OCI-LY7 (cell line): ENCODE measurements around the gene VEGFB. TPM values are rescaled to one million over a fixed set of nuclear protein-coding genes. Genes with fewer than 3 reads are reported as not detected.

ENCODE experiments used
- BruUV-seq: library from RNA; stranded (reverse); fragments of 400-500 nt; replicated peaks from 2 replicates; lab custom pipeline; 2021; lab: Mats Ljungman, UMichigan
- CTCF ChIA-PET: fragments of 300-600 bp; sonication (Branson Sonifier 250); formaldehyde crosslinking; loops from one replicate; lab custom pipeline; 2022; ENCODE audit warnings: antibody characterized with exemption; ENCODE audit not compliant: unreplicated experiment; lab: Charles Lee
- POLR2A ChIA-PET: fragments of 300-600 bp; sonication (Branson Sonifier 250); formaldehyde crosslinking; loops from one replicate; lab custom pipeline; 2022; ENCODE audit warnings: antibody characterized with exemption; lab: Charles Lee
- DNase-seq: peaks from one replicate; pipeline ENCODE4 v3.0.0-alpha.2; 2015; ENCODE audit warnings: low spot score
- H2AFZ ChIP-seq: fragments of 200-600 bp; sonication (generic), shearing (Covaris generic); 2 replicates; pipeline ENCODE4 v1.6.1; 2014; ENCODE audit warnings: mild to moderate bottlenecking, antibody characterized with exemption, low read length, moderate library complexity
- H3K27ac ChIP-seq: fragments of 200-600 bp; sonication (generic); 2 replicates; pipeline ENCODE4 v1.5.1; 2014; ENCODE audit warnings: mixed run types, low read depth, mild to moderate bottlenecking, moderate library complexity, low read length, inconsistent platforms; ENCODE audit not compliant: poor library complexity, severe bottlenecking
- H3K36me3 ChIP-seq: fragments of 200-600 bp; sonication (generic); 2 replicates; pipeline ENCODE4 v1.6.1; 2014; ENCODE audit warnings: mild to moderate bottlenecking, antibody characterized with exemption, low read length, moderate library complexity, mixed read lengths; ENCODE audit not compliant: insufficient read depth
- H3K4me1 ChIP-seq: fragments of 200-600 bp; sonication (generic); 2 replicates; pipeline ENCODE4 v1.5.1; 2014; ENCODE audit warnings: mild to moderate bottlenecking, low read length; ENCODE audit not compliant: insufficient read depth, poor library complexity, severe bottlenecking
- H3K4me2 ChIP-seq: fragments of 200-600 bp; sonication (generic); 2 replicates; pipeline ENCODE4 v1.6.1; 2014; ENCODE audit warnings: mild to moderate bottlenecking, low read length
- H3K4me3 ChIP-seq: fragments of 200-600 bp; sonication (generic); 2 replicates; pipeline ENCODE4 v1.5.1; 2014; ENCODE audit warnings: mild to moderate bottlenecking, low read depth, low read length; ENCODE audit not compliant: poor library complexity, severe bottlenecking
- H3K79me2 ChIP-seq: fragments of 200-600 bp; sonication (generic); 2 replicates; pipeline ENCODE4 v1.6.1; 2016; ENCODE audit warnings: low read depth, mild to moderate bottlenecking, low read length, moderate library complexity, mixed read lengths; ENCODE audit not compliant: insufficient read depth
- H3K9me2 ChIP-seq: fragments of 200-600 bp; sonication (generic); 2 replicates; pipeline ENCODE4 v1.6.1; 2016; ENCODE audit warnings: mild to moderate bottlenecking, low read length, mixed read lengths; ENCODE audit not compliant: insufficient read depth
- H3K9me3 ChIP-seq: fragments of 200-600 bp; sonication (generic); 2 replicates; pipeline ENCODE4 v1.6.1; 2014; ENCODE audit warnings: mild to moderate bottlenecking, mixed run types, low read length, mixed read lengths
- H4K20me1 ChIP-seq: fragments of 200-600 bp; sonication (generic); 2 replicates; pipeline ENCODE4 v1.6.1; 2014; ENCODE audit warnings: mild to moderate bottlenecking, antibody characterized with exemption, low read length, moderate library complexity, mixed read lengths; ENCODE audit not compliant: insufficient read depth
- EZH2phosphoT487 ChIP-seq: fragments of 200-600 bp; sonication (generic); IDR thresholded peaks from 2 replicates; pipeline ENCODE4 v1.6.1; 2018; ENCODE audit warnings: low read depth, borderline replicate concordance, mild to moderate bottlenecking, mixed run types, antibody characterized with exemption, low read length, moderate library complexity, mixed read lengths
- intact Hi-C: fragments of 100-400 bp; cut with micrococcal nuclease; formaldehyde crosslinking; loops from one replicate; pipeline ENCODE4 v1.10.0; 2022; ENCODE audit not compliant: unreplicated experiment
- total RNA-seq, 2 experiments: library from RNA; depleted of rRNA in 1 of 2; stranded (reverse); fragments of >200 nt in 1 of 2; shearing (Covaris generic) in 1 of 2; gene quantifications; 2 replicates each; pipeline ENCODE4 v1.2.3, GENCODE V29; 2014 to 2022
- TF ChIP-seq, protein P1 (sequence below): fragments of 200-600 bp; sonication (generic); conservative IDR thresholded peaks from 2 replicates; pipeline ENCODE4 v1.5.1; 2014; ENCODE audit warnings: mild to moderate bottlenecking, antibody characterized with exemption, low read length, moderate library complexity, mixed read lengths

The VEGFB gene
- total RNA-seq, 2 experiments from 2014 or later, result 35.3 to 59.6 TPM

DNA sequence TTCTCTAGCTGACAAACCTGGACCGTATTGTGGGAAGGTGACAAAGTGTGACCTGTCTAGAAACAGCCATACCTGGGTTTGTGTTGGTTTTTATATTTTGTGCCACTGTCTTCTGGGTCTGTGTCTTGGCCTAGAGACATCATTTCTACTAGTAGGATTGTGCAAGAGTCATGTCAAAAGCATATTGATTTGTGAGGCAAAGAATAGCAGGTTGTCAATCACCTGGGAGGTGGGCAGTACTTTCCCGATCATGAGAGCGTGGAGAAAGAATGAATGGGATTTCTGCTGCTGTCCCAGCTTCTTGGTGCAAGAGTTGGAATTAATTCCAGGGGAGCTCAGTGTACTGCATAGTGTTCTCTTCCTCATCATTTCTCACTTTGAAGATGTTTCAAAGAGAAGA lies 32.8 kb upstream of the VEGFB start:
- no peak for DNase-seq
- H3K4me3 ChIP-seq, result no peak overlapping the region
- POLR2A ChIA-PET, result no interaction called here
- BruUV-seq, result no TSS peak
- CTCF ChIA-PET, result no interaction called here
- H3K4me1 ChIP-seq, result peaks cover 24% of the 10 kb centered on the region
- no peak for TF ChIP-seq EZH2phosphoT487
- TF ChIP-seq, protein P1, sequence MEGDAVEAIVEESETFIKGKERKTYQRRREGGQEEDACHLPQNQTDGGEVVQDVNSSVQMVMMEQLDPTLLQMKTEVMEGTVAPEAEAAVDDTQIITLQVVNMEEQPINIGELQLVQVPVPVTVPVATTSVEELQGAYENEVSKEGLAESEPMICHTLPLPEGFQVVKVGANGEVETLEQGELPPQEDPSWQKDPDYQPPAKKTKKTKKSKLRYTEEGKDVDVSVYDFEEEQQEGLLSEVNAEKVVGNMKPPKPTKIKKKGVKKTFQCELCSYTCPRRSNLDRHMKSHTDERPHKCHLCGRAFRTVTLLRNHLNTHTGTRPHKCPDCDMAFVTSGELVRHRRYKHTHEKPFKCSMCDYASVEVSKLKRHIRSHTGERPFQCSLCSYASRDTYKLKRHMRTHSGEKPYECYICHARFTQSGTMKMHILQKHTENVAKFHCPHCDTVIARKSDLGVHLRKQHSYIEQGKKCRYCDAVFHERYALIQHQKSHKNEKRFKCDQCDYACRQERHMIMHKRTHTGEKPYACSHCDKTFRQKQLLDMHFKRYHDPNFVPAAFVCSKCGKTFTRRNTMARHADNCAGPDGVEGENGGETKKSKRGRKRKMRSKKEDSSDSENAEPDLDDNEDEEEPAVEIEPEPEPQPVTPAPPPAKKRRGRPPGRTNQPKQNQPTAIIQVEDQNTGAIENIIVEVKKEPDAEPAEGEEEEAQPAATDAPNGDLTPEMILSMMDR, result no peak
- H3K36me3 ChIP-seq, result peaks cover 61% of the 10 kb centered on the region
- no peak overlapping the region for H3K27ac ChIP-seq
- peaks cover 4% of the 10 kb centered on the region; the same call in 1 of the 2 replicates for H3K79me2 ChIP-seq
- H3K9me3 ChIP-seq, result no peaks in the 10 kb centered on the region
- no peak overlapping the region for H2AFZ ChIP-seq
- H3K9me2 ChIP-seq, result no peaks in the 10 kb centered on the region
- no peak overlapping the region for H3K4me2 ChIP-seq
- H4K20me1 ChIP-seq, result no peaks in the 10 kb centered on the region
- intact Hi-C loops, result loop anchor here (5.0 kb wide), 1 partner anchor 86 kb away; the partner anchor contains the start of gene GPR137

DNA sequence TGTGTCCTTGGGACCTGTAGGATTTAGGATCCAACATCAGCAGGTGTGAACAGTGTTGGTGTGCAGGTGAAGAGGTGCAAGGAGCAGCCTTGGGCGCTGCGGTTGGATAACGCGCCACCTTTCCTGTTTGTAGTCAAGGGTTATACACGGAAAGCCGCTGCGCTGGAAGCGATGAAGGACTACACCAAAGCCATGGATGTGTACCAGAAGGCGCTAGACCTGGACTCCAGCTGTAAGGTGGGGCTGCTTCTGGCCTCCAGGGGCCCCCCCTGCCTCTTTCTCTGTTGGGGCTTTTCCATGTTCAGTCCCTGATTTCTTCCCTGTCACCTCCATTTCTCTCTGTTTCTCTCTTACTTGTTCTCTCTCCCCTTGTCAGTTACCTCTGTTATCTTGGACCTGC lies 31.4 kb upstream of the VEGFB start:
- intact Hi-C loops, result loop anchor here (5.0 kb wide), 1 partner anchor 84 kb away; the partner anchor contains the start of gene GPR137
- no peak overlapping the region for H3K4me3 ChIP-seq
- no peak overlapping the region for H3K27ac ChIP-seq
- POLR2A ChIA-PET, result no interaction called here
- H3K79me2 ChIP-seq, result peaks cover 10% of the 10 kb centered on the region; the same call in 1 of the 2 replicates
- H3K36me3 ChIP-seq, result peaks cover 71% of the 10 kb centered on the region
- TF ChIP-seq, protein P1, result no peak
- no peak for TF ChIP-seq EZH2phosphoT487
- CTCF ChIA-PET, result no interaction called here
- H2AFZ ChIP-seq, result no peak overlapping the region
- H3K9me2 ChIP-seq, result no peaks in the 10 kb centered on the region
- no peaks in the 10 kb centered on the region for H4K20me1 ChIP-seq
- no peak for DNase-seq
- no TSS peak for BruUV-seq
- H3K4me1 ChIP-seq, result peaks cover 27% of the 10 kb centered on the region
- H3K4me2 ChIP-seq, result no peak overlapping the region
- H3K9me3 ChIP-seq, result no peaks in the 10 kb centered on the region

DNA sequence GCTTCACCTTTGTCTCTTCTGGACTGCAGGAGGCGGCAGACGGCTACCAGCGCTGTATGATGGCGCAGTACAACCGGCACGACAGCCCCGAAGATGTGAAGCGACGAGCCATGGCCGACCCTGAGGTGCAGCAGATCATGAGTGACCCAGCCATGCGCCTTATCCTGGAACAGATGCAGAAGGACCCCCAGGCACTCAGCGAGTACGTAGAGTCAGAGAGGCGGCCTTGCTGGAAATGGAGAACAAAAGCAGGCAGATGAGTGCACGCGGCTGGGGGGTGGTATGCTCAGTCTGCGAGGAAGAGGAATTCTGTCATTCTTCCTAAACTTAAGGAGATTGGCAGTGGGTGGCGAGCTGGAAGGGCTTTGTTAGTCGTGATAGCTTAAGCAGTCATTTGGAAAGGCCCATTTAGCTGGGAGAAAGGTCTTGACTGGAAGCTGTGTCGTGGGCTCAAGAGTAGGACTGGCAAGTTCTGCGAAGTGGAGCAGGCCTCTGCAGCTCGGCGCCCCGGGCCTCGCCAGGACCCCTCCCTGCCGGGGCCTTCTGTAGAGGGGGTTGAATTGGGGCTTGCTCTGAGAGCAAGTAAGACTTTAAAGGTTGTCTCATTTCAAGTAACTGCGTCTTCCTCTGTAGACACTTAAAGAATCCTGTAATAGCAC lies 30.8 kb upstream of the VEGFB start:
- intact Hi-C loops, result loop anchor here (1.0 to 5.0 kb wide), 3 partner anchors 66 to 101 kb away; partner anchors contain the start of gene GPR137
- BruUV-seq, result no TSS peak
- peaks cover 32% of the 10 kb centered on the region for H3K4me1 ChIP-seq
- ChIA-PET CTCF (interaction anchor here (1.0 kb wide), 1 partner anchor 39 kb away, joined by 3 read pairs; no protein-coding TSS in a partner anchor), POLR2A (interaction anchor here (1.1 to 4.2 kb wide), 2 partner anchors 18 to 20 kb away, joined by 4 to 28 read pairs; partner anchors contain the start of gene STIP1)
- no peak overlapping the region for H2AFZ ChIP-seq
- no peak overlapping the region for H3K27ac ChIP-seq
- H3K4me3 ChIP-seq, result no peak overlapping the region
- H3K79me2 ChIP-seq, result peaks cover 16% of the 10 kb centered on the region; the same call in 1 of the 2 replicates
- peaks cover 77% of the 10 kb centered on the region for H3K36me3 ChIP-seq
- TF ChIP-seq, protein P1, result no peak
- no peak for TF ChIP-seq EZH2phosphoT487
- no peaks in the 10 kb centered on the region for H4K20me1 ChIP-seq
- no peaks in the 10 kb centered on the region for H3K9me3 ChIP-seq
- H3K4me2 ChIP-seq, result no peak overlapping the region
- no peak for DNase-seq
- H3K9me2 ChIP-seq, result no peaks in the 10 kb centered on the region
